IMR-90 (cell line): ENCODE results near the gene SAMD7. TPM values are rescaled to one million over a fixed set of nuclear protein-coding genes. Genes with fewer than 3 reads are reported as not detected.
A peak's percentile ranks its signal among the peaks of the same experiment; 100 is the strongest.

Experiments
- ATAC-seq: fragments of 200-7000 bp; cut with Tn5 transposase; 2 replicates; pipeline ENCODE4 v1.9.1; 2020; ENCODE audit warnings: low read depth, mild to moderate bottlenecking, moderate library complexity
- BruUV-seq: library from RNA; stranded (reverse); fragments of 400-500 nt; replicated peaks from 2 replicates; lab custom pipeline; 2021; lab: Mats Ljungman, UMichigan
- CTCF ChIA-PET: fragments of 300-600 bp; formaldehyde crosslinking; extraction: SDS; loops from one replicate; lab custom pipeline; 2021; ENCODE audit warnings: antibody characterized with exemption; lab: Yijun Ruan, JAX
- POLR2A ChIA-PET: fragments of 300-600 bp; sonication (Branson Sonifier 250); formaldehyde crosslinking; loops from one replicate; lab custom pipeline; 2022; ENCODE audit warnings: antibody characterized with exemption; ENCODE audit not compliant: unreplicated experiment; lab: Charles Lee
- DNase-seq: peaks from one replicate; pipeline ENCODE4 v3.0.0; 2013
- H2AFZ ChIP-seq: replicated peaks from 2 replicates; pipeline ENCODE3; 2013; ENCODE audit warnings: low read length, mild to moderate bottlenecking; ENCODE audit not compliant: poor library complexity
- H2AK5ac ChIP-seq: 2 replicates; pipeline ENCODE4 v1.6.1; 2013; ENCODE audit warnings: low read depth, low read length, inconsistent platforms
- H2AK9ac ChIP-seq: replicated peaks from 2 replicates; pipeline ENCODE3; 2013; ENCODE audit warnings: mild to moderate bottlenecking, low read depth, low read length, moderate library complexity; ENCODE audit not compliant: poor library complexity
- H2BK120ac ChIP-seq: 2 replicates; pipeline ENCODE4 v1.6.1; 2013; ENCODE audit warnings: low read depth, low read length, inconsistent platforms
- H2BK15ac ChIP-seq: 3 replicates; pipeline ENCODE4 v1.6.1; 2013; ENCODE audit warnings: low read depth, low read length, inconsistent platforms
- H2BK20ac ChIP-seq: 2 replicates; pipeline ENCODE4 v1.6.1; 2013; ENCODE audit warnings: low read depth, mild to moderate bottlenecking, inconsistent platforms, low read length, moderate library complexity
- H2BK5ac ChIP-seq: 2 replicates; pipeline ENCODE4 v1.6.1; 2013; ENCODE audit warnings: mild to moderate bottlenecking, low read depth, low read length, inconsistent platforms; ENCODE audit not compliant: poor library complexity, severe bottlenecking
- H3K14ac ChIP-seq: replicated peaks from 2 replicates; pipeline ENCODE4 v1.6.1; 2013; ENCODE audit warnings: low read depth, low read length, inconsistent platforms
- H3K18ac ChIP-seq: 2 replicates; pipeline ENCODE4 v1.6.1; 2013; ENCODE audit warnings: low read depth, low read length, control low read depth
- H3K23ac ChIP-seq: 2 replicates; pipeline ENCODE4 v1.6.1; 2013; ENCODE audit warnings: low read depth, low read length, inconsistent platforms
- H3K27ac ChIP-seq: 2 replicates; pipeline ENCODE4 v1.5.1; 2013; ENCODE audit warnings: mild to moderate bottlenecking, control low read depth, low read length; ENCODE audit not compliant: insufficient read depth
- H3K27me3 ChIP-seq: 2 replicates; pipeline ENCODE4 v1.6.1; 2013; ENCODE audit warnings: low read length; ENCODE audit not compliant: control insufficient read depth, insufficient read depth
- H3K36me3 ChIP-seq: 2 replicates; pipeline ENCODE4 v1.6.1; 2013; ENCODE audit warnings: low read length, mixed read lengths; ENCODE audit not compliant: control insufficient read depth, insufficient read depth
- H3K4ac ChIP-seq: 2 replicates; pipeline ENCODE4 v1.6.1; 2013; ENCODE audit warnings: low read depth, low read length, inconsistent platforms
- H3K4me1 ChIP-seq: 2 replicates; pipeline ENCODE4 v1.6.1; 2013; ENCODE audit warnings: low read length, mixed read lengths; ENCODE audit not compliant: control insufficient read depth, insufficient read depth
- H3K4me2 ChIP-seq: 2 replicates; pipeline ENCODE4 v1.6.1; 2013; ENCODE audit warnings: low read depth, mild to moderate bottlenecking, control low read depth, low read length, moderate library complexity
- H3K4me3 ChIP-seq: 2 replicates; pipeline ENCODE4 v1.5.1; 2013; ENCODE audit warnings: low read depth, mild to moderate bottlenecking, control low read depth, low read length, moderate library complexity; ENCODE audit not compliant: insufficient read depth
- H3K56ac ChIP-seq: 2 replicates; pipeline ENCODE4 v1.6.1; 2013; ENCODE audit warnings: low read length, inconsistent platforms; ENCODE audit not compliant: insufficient read depth; ENCODE audit errors: extremely low read depth
- H3K79me1 ChIP-seq, 2 experiments: 2 replicates each; pipeline ENCODE4 v1.6.1; 2013; ENCODE audit warnings: low read length in 2 of 2, inconsistent platforms in 1 of 2, low read depth in 1 of 2
- H3K9ac ChIP-seq: 2 replicates; pipeline ENCODE4 v1.6.1; 2013; ENCODE audit warnings: low read depth, low read length, control low read depth
- H3K9me1 ChIP-seq: 2 replicates; pipeline ENCODE4 v1.6.1; 2013; ENCODE audit warnings: low read length, inconsistent platforms; ENCODE audit not compliant: insufficient read depth
- H3K9me3 ChIP-seq: 2 replicates; pipeline ENCODE4 v1.6.1; 2013; ENCODE audit warnings: low read length; ENCODE audit not compliant: control insufficient read depth, insufficient read depth
- H4K20me1 ChIP-seq: 2 replicates; pipeline ENCODE4 v1.6.1; 2013; ENCODE audit warnings: low read length, inconsistent platforms; ENCODE audit not compliant: insufficient read depth
- H4K5ac ChIP-seq: 2 replicates; pipeline ENCODE4 v1.6.1; 2013; ENCODE audit warnings: mild to moderate bottlenecking, low read depth, low read length, control low read depth
- H4K8ac ChIP-seq, 2 experiments: 2 replicates each; pipeline ENCODE4 v1.6.1; 2013; ENCODE audit warnings: low read depth in 2 of 2, low read length in 2 of 2, control low read depth in 1 of 2, inconsistent platforms in 1 of 2
- H4K91ac ChIP-seq: 2 replicates; pipeline ENCODE4 v1.6.1; 2013; ENCODE audit warnings: low read depth, low read length, inconsistent platforms; ENCODE audit not compliant: insufficient read depth
- BHLHE40 ChIP-seq: fragments of 150-350 bp; IDR thresholded peaks from 2 replicates; pipeline ENCODE4 v1.6.1; 2016; ENCODE audit warnings: mild to moderate bottlenecking, low read depth, low read length
- CHD1 ChIP-seq: IDR thresholded peaks from 2 replicates; pipeline ENCODE4 v1.6.1; 2012; ENCODE audit warnings: low read depth, low read length, improper control_type of control experiment
- CTCF ChIP-seq: conservative IDR thresholded peaks from 2 replicates; pipeline ENCODE4 v1.5.1; 2012; ENCODE audit warnings: mild to moderate bottlenecking, low read depth, low read length, improper control_type of control experiment
- FOS ChIP-seq: fragments of 150-350 bp; IDR thresholded peaks from 2 replicates; pipeline ENCODE4 v1.6.1; 2016; ENCODE audit warnings: low read depth, low read length
- MAZ ChIP-seq: IDR thresholded peaks from 2 replicates; pipeline ENCODE4 v1.6.1; 2012; ENCODE audit warnings: low read depth, mild to moderate bottlenecking, low read length, improper control_type of control experiment, moderate library complexity, borderline replicate concordance
- POLR2A ChIP-seq: IDR thresholded peaks from 2 replicates; pipeline ENCODE4 v1.6.1; 2012; ENCODE audit warnings: mild to moderate bottlenecking, low read depth, low read length
- RAD21 ChIP-seq: IDR thresholded peaks from 2 replicates; pipeline ENCODE4 v1.6.1; 2012; ENCODE audit warnings: low read length, improper control_type of control experiment
- RCOR1 ChIP-seq: IDR thresholded peaks from 2 replicates; pipeline ENCODE4 v1.6.1; 2012; ENCODE audit warnings: mild to moderate bottlenecking, low read length, improper control_type of control experiment; ENCODE audit not compliant: insufficient replicate concordance
- SMC3 ChIP-seq: fragments of 150-350 bp; IDR thresholded peaks from 2 replicates; pipeline ENCODE4 v1.6.1; 2016; ENCODE audit warnings: low read depth, mild to moderate bottlenecking, antibody characterized with exemption, low read length, moderate library complexity
- WGBS, 2 experiments: methylation state at CpG; one replicate each; pipeline versions ENCODE4 v1.1.5 to v1.1.7; 2013; ENCODE audit warnings: missing lambda C conversion rate in 2 of 2; ENCODE audit not compliant: insufficient read length in 1 of 2; ENCODE audit errors: extremely low coverage in 2 of 2; 5-methylcytosine and 5-hydroxymethylcytosine counted together
- dilution Hi-C: fragments of 300-500 bp; cut with HindIII; formaldehyde crosslinking; loops from one replicate; pipeline ENCODE4 v1.14.3; 2018; ENCODE audit warnings: low sequenced_read_pairs; ENCODE audit not compliant: unreplicated experiment
- in situ Hi-C: fragments of 300-500 bp; cut with MboI; formaldehyde crosslinking; loops from 3 replicates; pipeline ENCODE4 v1.14.3; 2019; ENCODE audit warnings: low sequenced_read_pairs, inconsistent platforms, mixed read lengths
- intact Hi-C: fragments of 100-400 bp; cut with micrococcal nuclease; formaldehyde crosslinking; loops from 2 replicates; pipeline ENCODE4 v1.10.0; 2022
- polyA plus RNA-seq, 3 experiments: library from polyadenylated mRNA; depleted of rRNA; stranded (reverse); fragments of >200 nt; gene quantifications; 2 replicates each; pipeline ENCODE4 v1.2.3, GENCODE V29; 2012; ENCODE audit warnings: low replicate concordance in 1 of 3
- total RNA-seq: library from RNA; depleted of rRNA; stranded (reverse); fragments of >200 nt; gene quantifications from 2 replicates; pipeline ENCODE4 v1.2.3, GENCODE V29; 2012
- TF ChIP-seq, protein P1 (sequence below): fragments of 150-350 bp; IDR thresholded peaks from 2 replicates; pipeline ENCODE4 v1.6.1; 2017; ENCODE audit warnings: mild to moderate bottlenecking, antibody characterized with exemption, low read length, low read depth

SAMD7 gene
- total and polyA plus RNA-seq, 2 of the 4 experiments (the other 2 are of a cell fraction), result not detected

DNA sequence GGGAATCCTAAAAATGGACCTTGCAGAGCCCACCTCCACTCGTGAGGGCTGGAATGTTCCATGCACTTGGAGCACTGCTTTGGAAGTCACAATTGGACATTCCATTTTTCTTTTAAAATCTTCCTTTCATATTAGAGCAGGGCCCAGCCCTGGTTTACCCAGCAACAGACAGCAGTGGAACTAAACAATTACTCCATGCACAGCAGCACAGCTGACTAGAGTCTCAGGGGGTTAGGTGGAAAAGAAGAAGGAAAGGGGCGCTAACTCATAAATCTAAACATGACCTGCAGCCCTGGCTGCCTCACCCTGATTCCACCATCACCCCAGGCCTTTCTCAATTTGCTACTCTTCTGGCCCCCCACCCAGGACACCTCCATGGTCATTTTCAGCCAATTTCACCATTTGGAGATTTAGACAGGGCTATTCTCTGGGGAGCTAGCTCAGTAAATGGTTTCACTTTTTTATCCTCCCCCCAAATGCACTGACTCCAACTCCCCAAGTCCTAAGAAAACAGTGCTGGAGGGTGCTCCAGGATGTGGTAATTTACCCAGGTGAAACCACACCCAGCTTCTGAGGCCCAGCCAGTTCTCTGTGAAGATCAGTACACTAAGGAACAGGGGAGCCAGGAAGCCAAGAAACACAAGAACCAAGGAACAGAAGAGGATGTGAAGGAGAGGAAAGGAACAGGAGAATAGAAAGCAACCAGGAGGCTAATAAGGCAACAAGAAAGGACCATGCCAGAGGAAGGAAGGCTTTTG, 40.1 kb upstream of the SAMD7 start:
- dilution Hi-C loops, result no loop called here
- intact Hi-C loops, result loop anchor here (5.0 kb wide), 1 partner anchor 76 kb away; no protein-coding TSS in a partner anchor
- POLR2A ChIA-PET, result no interaction called here

More for the DNA sequence above, 40.1 kb upstream of the SAMD7 start:
- Histone ChIP-seq H2BK120ac (no peak overlapping the region), H4K8ac (no peak overlapping the region), H2BK5ac (no peak overlapping the region), H3K4me3 (no peak overlapping the region), H2AK9ac (no peak overlapping the region), H3K79me1 (no peaks in the 10 kb centered on the region), H3K4me1 (no peaks in the 10 kb centered on the region), H3K9me3 (no peaks in the 10 kb centered on the region), H4K20me1 (no peaks in the 10 kb centered on the region), H4K5ac (no peak overlapping the region), H2BK15ac (no peak overlapping the region), H3K4me2 (no peak overlapping the region), H3K9ac (no peak overlapping the region), H2AFZ (peak overlapping the region; percentile 51), H3K56ac (no peak overlapping the region), H3K4ac (no peak overlapping the region), H2BK20ac (no peak overlapping the region), H3K18ac (no peak overlapping the region), H4K91ac (no peak overlapping the region), H3K23ac (no peak overlapping the region), H3K27ac (no peak overlapping the region), H3K14ac (no peak overlapping the region), H3K9me1 (no peaks in the 10 kb centered on the region), H3K27me3 (peaks cover 8% of the 10 kb centered on the region), H2AK5ac (no peak overlapping the region), H3K36me3 (no peaks in the 10 kb centered on the region)
- DNase-seq, result no peak
- WGBS, 2 experiments, result 40% methylated on average over 1 of the region's 2 CpGs; no CpG with 5 or more reads in 1 of the 2 experiments
- in situ Hi-C loops, result no loop called here
- CTCF ChIA-PET, result no interaction called here
- no peak for ATAC-seq
- no TSS peak for BruUV-seq
- TF ChIP-seq MAZ (no peak), FOS (no peak), POLR2A (no peak), CTCF (no peak), SMC3 (no peak), RCOR1 (no peak), BHLHE40 (no peak), CHD1 (no peak), RAD21 (no peak)
- TF ChIP-seq, protein P1, sequence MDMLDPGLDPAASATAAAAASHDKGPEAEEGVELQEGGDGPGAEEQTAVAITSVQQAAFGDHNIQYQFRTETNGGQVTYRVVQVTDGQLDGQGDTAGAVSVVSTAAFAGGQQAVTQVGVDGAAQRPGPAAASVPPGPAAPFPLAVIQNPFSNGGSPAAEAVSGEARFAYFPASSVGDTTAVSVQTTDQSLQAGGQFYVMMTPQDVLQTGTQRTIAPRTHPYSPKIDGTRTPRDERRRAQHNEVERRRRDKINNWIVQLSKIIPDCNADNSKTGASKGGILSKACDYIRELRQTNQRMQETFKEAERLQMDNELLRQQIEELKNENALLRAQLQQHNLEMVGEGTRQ, result no peak
